Cardiac septum (tissue), 1 donor: ENCODE measurements around the gene RNPEPL1. TPM values are rescaled to one million over a fixed set of nuclear protein-coding genes. Genes with fewer than 3 reads are reported as not detected.
"Not testable (repeated sequence)": the region's sequence is repeated elsewhere in the genome, so short reads cannot be mapped to it uniquely, and the experiment has no call there.

Experiments
- DNase-seq: peaks from one replicate; pipeline ENCODE4 v3.0.0-alpha.2; 2020; ENCODE audit warnings: low spot score
- intact Hi-C: fragments of 100-400 bp; cut with DNase I; formaldehyde crosslinking; loops from one replicate; pipeline ENCODE4 v1.14.0; 2022
- total RNA-seq: library from RNA; stranded (reverse); fragmentation: NEBNext Ultra II Directional; extraction: Animal tissue kit (Norgen Biotek cat#: 25700); gene quantifications from one replicate; pipeline ENCODE4 v1.2.1, GENCODE V29; 2021
- donor health status: DM: no; HTN: no; CAD: no.

RNPEPL1 gene
- total RNA-seq, 1 donor from 2014 or later: 73.8 TPM

DNA sequence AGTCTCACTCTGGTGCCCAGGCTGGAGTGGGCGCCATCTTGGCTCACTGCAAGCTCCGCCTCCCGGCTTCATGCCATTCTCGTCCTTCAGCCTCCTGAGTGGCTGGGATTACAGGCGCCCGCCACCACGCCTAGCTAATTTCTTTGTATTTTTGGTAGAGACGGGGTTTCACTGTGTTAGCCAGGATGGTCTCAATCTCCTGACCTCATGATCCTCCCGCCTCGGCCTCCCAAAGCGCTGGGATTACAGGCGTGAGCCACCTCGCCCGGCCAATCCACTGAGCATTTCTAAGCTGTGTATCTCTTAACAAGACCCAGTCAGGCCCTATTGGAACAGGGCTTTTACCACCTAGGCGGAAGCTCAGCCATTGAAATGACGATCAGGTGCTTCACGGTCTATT is 5.1 kb upstream of the RNPEPL1 start:
- DNase-seq: not testable (repeated sequence)
- intact Hi-C loops: loop anchor here (10.0 kb wide), 1 partner anchor 328 kb away; no protein-coding TSS in a partner anchor

DNA sequence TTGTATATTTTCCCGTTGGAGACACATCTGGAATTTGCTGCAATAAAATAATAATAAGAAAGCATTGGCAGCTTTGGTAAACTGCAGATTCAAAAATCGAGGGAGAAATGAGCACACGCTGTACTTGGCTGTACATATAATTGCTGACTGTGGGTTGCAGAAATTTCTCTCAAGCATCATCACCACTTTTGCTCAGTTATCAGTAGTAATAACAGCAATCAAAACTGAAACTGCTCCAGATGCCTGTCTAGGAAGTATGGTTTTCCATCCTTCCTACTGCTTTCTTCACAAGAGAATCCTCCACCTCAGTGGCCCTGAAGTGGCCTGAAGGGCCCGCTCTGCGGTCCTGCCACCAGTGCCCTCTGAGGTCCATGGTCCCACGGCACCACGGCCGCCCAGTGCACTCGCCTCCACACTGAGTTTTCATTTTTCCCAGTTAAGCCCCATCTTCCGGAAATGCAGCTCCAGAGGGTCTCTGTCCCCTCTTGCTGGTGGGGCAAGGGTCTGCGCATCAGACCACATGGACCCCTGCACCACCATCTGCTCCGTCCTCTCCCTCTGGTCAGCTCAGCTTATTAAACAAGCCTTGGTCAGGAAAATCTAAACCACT is 4.2 kb upstream of the RNPEPL1 start:
- DNase-seq: peak; percentile 50
- intact Hi-C loops: loop anchor here (10.0 kb wide), 1 partner anchor 329 kb away; no protein-coding TSS in a partner anchor

DNA sequence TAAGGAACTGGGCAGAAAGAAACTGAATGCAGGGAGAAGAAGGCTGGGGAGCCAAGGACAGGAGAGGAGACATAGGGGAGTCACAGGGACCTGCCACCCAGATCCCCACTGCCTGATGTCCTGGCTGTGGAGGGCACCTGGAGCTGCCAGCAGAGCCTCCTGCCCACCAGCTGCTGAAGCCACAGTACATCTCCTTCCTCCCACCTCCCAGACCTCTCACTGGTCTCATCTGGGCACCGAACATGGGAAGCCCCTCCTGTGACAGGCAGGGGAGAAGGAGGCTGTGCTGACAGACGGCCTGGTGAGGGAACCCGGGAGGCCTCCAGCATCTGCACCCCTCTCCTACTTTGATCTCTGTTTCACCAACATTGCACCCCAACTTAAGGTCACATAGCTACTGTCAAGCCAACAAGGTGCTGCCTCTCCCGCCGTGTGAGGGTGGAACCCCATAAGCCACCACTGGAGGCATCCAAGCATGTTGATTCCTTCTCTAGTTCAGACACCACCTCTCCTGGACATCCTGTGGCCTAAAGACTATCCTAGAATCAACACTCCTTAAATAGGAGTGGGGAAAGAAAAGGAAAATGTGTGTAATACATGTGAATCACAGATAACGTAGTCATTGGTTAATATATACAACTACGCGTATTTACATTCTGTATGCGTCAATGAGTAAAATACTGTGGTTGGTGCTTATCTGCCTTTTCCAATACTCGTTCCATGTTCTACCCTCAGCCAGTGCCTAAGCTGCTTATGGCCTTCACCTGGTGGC is 3.5 kb upstream of the RNPEPL1 start:
- intact Hi-C loops: loop anchor here (10.0 kb wide), 1 partner anchor 330 kb away; no protein-coding TSS in a partner anchor
- peak; percentile 39 for DNase-seq

DNA sequence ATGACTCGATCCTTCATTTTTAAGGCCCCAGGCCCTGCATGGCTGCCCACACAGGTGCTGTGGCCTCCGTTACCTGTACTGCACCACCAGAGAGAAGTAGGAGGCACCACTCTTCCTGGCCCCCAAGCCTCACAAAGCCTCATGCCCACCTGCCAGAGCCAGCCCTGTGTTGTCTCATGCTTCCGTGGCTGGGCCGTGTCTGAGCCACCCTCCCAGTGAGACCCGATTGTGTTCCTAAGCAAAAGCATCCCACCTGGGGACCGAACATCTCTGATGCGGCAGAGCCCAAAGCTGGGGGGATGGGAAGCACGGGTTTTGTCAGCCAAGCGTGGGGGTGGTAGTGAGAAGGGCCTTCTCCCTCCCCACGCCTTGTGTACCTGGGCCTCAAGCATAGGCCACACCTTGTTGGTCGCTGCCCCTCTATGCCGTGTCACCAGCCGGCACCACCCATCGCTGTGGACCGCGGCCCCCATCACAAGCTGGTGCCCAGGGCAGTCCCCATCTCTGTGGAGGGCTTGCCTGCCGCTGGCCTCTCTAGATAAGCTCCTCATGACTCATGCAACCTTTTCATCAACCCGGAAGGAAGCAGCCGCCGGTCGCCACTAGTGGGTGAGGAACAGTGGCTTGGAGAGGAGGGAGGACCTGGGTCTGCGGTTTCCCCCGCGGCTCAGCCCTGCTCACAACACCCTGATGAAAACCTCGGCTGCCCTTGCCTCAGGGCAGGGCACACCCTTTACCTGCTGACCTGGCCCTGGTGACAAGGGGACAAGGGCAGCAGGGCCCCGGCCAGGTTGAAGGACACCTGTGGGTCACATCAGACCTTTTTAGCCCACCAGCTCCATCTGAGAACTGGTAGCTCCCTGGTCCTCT is 2.7 kb upstream of the RNPEPL1 start:
- peak; percentile 96 for DNase-seq
- intact Hi-C loops: loop anchor here (2.0 to 10.0 kb wide), 2 partner anchors 21 to 331 kb away; partner anchors contain the start of gene CAPN10

DNA sequence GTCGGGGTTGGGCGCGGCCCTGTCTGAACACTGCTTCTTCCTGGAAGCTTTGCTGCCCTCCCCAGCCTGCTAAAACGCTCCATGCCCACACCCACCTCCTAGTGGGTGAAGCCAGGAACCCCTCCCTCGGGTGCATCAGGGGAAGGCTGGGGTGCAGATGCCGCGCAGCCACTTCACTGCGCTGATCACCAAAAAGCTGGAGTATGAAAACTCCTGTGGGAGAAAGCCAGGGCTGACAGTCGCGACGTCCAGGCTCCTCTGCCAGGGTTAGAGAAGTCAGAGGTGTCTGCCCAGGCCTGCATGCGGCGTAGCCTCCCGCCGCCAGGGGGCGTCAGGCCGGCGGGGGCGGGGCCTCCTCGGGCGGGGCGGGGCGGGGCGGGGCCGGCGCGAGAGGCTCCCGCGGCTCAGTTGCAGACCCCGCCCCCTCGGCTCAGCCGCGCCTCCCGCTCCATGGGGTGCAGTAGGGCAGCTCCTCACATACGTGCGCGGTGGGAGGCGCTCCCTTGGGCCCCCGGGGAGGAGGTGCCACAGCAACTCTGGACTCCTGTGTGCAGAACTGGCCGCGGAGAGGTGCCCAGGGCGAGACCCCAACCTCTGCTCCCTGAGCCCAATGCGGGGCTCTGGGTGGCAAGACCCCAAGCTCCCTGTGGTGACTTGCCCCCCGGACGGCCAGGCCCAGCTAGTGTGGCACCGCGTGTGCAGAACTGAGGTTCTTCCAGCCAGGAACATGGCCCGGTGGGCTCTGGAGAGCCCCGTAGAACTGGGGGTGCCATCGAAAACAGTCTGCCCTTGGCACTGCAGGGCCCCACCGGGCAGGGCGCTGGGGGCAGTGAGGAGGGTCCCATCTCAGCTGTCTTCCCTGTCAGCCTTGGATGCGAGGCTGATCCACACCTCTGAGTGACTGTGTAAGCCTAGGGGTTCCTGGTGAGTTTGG is 1.8 kb upstream of the RNPEPL1 start:
- intact Hi-C loops: loop anchor here (2.0 to 10.0 kb wide), 2 partner anchors 20 to 332 kb away; partner anchors contain the start of gene CAPN10

DNA sequence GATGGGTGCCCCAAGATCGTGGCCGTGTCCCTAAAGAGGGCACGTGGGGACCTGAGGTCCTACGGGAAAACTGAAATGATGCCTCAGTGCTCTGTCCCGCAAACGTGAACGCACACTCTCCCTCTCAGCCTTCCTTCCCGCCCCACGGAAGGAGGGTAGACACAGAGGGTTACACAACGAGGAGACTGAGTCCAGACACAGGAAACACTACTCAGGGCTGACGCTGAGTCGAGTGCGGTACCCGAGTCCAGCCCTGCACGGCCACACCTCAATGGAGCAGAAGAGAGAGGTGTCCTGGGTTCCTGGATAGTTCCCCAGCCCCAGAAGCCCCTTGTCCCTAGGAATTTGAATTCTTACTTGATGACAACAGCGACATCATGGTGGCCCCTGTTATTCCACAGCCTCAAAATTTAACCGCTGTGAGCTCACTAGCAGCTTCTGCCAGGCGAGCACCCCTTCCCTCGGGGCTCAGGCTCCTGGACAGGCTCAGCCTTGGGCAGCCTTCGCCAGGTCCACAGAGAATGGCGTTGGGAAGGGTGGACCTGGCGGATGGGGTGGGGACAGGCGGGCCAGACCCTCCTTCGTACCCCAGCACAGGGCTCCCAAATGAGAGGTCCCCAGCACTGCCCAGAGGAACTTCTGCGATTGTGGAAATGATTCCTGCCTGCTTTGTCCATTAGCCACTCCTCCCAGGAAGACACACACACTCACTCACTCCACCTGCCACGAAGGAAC is 980 bp upstream of the RNPEPL1 start:
- intact Hi-C loops: loop anchor here (2.0 to 10.0 kb wide), 2 partner anchors 19 to 333 kb away; partner anchors contain the start of gene CAPN10
- peak; percentile 72 for DNase-seq

More for the DNA sequence above, 1.8 kb upstream of the RNPEPL1 start:
- DNase-seq: peak; percentile 96

DNA sequence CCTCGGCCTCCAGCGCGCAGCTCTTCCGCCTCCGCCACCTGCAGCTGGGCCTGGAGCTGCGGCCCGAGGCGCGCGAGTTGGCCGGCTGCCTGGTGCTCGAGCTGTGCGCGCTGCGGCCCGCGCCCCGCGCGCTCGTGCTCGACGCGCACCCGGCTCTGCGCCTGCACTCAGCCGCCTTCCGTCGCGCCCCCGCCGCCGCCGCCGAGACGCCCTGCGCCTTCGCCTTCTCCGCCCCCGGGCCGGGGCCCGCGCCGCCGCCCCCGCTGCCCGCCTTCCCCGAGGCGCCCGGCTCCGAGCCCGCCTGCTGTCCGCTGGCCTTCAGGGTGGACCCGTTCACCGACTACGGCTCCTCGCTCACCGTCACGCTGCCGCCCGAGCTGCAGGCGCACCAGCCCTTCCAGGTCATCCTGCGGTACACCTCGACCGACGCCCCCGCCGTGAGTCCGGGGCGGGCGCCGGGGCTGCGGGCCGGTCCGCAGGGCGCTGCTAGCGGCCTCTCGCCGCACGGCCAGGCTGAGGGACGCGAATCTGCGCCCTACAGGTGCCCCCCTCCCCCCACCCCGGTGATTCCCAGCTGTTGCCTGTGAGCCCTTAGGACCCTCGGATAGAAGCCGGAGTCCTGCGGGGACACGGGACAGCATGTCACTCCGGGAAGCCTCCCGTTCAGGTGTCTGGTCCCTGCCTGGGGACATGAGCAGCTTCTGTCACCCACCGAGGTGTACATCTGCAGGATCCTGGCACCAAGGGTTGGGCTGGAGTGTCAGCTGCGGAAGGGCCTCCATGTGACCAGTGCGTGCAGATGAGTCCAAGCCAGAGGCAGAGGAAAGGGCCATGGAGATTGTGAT is 616 bp downstream of the RNPEPL1 start:
- DNase-seq: peak; percentile 80
- intact Hi-C loops: loop anchor here (10.0 kb wide), 1 partner anchor 334 kb away; no protein-coding TSS in a partner anchor

DNA sequence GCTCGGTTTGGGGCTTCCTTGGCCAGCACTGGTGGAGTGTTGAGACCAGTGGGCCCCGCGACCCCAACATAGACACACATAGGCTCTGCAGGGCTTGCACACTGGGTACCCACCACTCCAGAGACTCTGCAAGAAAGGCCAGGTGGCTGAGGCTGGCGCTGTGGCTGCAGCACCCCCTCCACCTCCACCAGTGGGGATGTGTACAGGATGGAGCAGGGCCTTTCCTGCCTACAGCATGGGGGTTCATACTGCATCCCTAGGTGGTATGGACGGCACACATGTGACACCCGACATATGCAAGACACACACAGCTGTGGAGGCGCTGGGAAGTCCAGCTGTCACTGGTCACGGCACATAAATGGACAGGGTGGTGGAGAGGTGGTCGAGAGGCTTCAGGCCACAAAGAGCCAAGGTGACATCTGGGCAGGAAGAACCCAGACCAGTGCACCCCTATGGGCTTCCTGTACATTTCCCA is 1.3 kb downstream of the RNPEPL1 start:
- DNase-seq: peak; percentile 49
- intact Hi-C loops: loop anchor here (10.0 kb wide), 1 partner anchor 335 kb away; no protein-coding TSS in a partner anchor

DNA sequence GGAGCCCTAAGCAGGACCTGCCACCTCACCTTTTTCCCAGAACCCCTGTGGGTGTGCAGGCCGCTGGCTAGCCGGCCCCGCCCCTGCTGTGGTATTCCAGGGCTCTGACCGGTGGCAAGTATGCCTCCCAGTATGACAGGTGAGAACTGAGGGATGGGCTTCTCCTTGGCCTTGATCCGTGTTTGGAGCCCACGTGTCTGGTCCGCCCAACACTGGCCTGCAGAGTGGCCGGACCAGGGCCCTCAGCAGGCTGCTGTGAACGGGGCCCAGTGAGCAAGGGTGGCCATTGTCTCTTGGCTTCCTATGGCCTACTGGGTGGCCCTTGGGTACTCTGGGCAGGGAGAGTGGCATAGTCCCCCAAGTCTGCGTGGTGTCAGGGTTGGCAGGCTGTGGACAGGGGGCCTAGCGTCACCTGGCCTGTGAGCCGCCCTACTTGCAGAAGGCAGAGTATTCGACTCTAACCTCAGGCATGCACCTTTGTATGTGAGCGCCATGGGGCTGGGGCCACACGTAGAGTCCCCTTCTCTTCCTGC is 1.8 kb downstream of the RNPEPL1 start:
- intact Hi-C loops: loop anchor here (10.0 kb wide), 1 partner anchor 335 kb away; no protein-coding TSS in a partner anchor
- peak; percentile 68 for DNase-seq

DNA sequence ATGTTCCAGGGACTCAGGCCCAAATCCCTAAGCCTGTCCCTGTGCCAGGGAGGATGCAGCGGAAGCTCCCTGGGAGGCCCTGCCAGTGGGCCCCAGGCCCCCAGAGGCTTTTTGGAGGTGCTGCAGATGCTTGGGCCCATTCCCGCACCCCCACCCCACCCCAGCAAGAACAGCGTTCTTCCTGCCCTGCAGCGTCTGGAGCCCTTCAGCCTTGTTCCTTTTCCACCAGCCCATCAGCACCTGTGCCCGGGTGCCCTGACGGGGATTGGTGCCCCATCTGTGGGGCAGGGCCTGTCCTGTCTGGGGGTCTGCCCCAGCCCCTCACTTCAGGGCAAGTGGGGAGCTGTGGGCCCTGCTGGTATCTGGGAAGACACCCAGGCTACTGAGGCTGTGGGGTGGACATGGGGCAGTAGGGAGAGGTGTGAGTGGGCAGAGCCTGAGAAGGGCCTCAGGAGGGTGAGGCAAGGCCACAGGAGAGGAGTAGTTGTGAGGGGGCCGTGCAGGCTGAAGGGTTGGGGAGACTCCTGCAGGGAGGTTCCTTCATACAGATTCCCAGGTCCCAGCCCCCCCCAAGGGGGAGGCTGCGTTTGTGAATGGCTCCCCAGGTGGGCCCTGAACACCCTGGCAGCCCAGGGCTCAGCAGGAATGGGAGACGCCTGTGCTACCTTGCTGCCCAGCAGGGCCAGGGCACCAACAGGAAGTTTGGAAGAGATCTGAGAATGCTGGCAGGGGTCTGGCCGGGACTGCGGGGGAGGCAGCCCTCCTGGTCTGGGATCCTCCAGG is 2.4 kb downstream of the RNPEPL1 start:
- peak; percentile 68 for DNase-seq
- intact Hi-C loops: no loop called here

DNA sequence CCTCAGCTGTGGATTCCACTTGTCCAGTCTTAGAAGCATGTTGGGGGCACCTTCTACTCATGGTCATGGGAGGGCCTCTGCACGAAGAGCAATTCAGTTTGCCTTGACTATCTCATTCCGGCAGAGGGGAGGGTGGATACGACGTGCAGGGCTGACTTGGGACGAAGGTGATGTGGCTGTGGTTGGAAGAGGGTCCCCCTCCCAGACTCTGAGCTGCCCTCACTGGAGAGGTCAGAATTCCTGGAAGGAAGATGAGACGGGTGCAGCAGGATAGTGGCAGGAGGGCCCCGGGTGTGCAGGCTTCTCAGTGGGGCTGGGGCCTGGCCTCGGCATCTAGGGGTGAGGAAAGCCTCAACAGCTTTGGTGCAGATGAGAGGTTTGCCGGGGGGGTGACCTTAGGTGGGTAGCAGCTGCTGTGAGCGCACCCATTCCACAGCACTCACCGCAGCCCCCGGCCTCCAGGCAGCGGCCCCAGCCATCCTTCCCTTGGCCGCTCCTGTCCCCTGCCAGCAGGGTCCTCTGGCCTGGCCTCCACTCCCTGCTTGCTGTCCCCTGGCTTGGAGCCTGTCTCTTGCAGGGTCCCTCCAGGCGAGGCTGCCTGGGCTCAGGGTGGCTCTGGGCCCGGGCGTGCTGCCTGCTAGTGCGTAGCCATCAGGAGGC is 3.2 kb downstream of the RNPEPL1 start:
- intact Hi-C loops: no loop called here
- peak; percentile 55 for DNase-seq

DNA sequence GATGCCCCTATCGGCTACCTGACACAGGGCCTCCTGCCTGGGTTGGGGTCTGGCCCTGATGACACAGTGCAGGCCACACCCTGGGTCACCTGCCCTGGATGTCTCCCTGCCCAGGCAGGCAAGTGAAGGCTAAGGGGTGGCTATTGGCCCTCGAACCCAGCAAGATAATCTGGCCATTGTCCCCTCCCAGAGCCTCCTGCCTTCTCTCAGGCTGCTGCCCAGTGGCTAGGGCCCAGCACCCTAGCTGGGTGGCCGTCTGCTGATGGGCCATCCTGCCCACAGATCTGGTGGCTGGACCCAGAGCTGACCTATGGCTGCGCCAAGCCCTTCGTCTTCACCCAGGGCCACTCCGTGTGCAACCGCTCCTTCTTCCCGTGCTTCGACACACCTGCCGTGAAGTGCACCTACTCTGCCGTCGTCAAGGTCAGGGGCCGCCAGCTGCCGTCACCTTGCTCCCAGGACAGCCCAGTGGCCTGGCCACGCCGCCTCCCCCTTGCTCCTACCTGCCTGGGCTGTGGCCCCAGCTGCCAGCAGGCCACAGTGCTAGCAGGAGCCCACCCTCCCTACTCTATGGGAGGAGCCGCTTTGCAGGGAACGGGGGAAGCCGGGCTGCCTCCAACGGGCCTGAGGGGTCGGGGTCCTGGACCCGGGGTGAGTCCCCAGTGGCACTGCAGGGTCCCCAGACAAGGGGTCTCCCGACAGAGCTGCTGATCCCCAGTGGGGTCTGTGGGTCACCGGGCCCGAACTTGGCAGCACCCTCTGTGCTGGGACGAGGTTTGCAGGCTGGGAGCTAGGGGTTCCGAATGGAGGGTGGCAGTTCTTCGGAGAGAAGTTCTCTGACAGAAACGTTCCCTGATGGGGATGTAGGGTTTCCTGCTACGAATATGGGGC is 4.1 kb downstream of the RNPEPL1 start:
- intact Hi-C loops: no loop called here
- DNase-seq: peak; percentile 70

DNA sequence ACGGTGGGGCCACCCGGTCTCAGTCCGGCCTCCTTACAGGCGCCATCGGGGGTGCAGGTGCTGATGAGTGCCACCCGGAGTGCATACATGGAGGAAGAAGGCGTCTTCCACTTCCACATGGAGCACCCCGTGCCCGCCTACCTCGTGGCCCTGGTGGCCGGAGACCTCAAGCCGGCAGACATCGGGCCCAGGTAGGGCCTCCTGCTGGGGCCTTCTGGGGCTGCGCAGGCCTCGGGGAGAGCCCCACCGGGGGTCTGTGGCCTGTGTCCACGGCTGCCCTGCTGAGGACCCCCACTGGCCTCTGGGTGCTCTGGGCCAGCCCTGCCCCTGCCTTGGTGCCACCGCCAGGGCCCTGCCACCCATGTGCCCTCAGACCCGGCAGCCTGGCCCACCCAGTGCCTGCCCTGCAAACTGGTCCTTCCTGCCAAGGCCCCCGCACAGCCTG is 4.8 kb downstream of the RNPEPL1 start:
- no peak for DNase-seq

More for the DNA sequence above, 4.8 kb downstream of the RNPEPL1 start:
- intact Hi-C loops: no loop called here
